Measurements from ENCODE around the gene CHRNB2. TPM values are rescaled to one million over a fixed set of nuclear protein-coding genes. Genes with fewer than 3 reads are reported as not detected.

The CHRNB2 gene
- total and polyA plus RNA-seq, 9 of the 15 experiments (the other 6 are each of a cell fraction or from before 2014, with no cell fraction given) = 0.01 TPM; not detected in 8

DNA sequence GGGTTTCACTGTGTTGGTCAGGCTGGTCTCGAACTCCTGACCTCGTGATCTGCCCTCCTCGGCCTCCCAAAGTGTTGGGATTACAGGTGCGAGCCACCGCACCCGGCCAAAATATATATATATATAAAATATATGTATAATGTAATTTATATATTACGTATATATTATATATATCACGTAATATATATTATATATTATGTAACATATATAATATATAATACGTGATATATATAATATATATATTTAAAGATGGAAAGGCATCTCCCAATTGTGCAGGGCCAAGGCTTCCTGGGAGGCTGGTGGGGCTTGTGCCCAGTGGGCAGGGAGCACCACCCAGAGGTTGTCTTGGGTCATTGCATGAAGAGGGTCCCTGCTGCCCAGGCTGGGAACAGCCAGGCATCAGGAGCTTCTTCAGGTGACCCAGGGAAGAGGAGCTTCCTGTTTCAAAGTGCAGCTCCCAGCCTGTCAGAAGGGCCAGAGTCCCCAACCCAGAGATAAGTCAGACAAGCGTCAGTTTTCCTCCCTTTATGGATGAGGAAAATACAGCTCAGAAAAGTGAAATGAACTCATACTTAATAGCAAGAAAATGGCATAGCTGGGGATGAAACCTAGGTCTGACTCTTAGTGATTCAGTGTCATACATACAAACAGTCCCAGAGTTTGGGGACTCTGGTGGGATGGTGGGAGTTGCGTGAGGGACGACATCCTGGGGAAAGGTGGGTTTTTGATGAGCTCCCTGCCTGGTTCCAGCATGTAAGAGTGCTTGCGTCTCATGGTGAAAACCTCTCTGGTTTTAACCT, 21.1 kb upstream of the CHRNB2 start (continued):
- TF ChIP-seq MYBL2 (IDR thresholded peaks at IDR 0.05; ENCODE audit: low read depth) = no peak
- TF ChIP-seq MYBL2 (CRISPR knock-in tag; IDR thresholded peaks at IDR 0.05; ENCODE audit: borderline replicate concordance) = no peak
- 0 out of 2 replicates have a peak, but pooled peaks have one; percentile 16 for TF ChIP-seq RB1 (IDR thresholded peaks at IDR 0.05; ENCODE audit: low read depth)
- TF ChIP-seq, protein P1, sequence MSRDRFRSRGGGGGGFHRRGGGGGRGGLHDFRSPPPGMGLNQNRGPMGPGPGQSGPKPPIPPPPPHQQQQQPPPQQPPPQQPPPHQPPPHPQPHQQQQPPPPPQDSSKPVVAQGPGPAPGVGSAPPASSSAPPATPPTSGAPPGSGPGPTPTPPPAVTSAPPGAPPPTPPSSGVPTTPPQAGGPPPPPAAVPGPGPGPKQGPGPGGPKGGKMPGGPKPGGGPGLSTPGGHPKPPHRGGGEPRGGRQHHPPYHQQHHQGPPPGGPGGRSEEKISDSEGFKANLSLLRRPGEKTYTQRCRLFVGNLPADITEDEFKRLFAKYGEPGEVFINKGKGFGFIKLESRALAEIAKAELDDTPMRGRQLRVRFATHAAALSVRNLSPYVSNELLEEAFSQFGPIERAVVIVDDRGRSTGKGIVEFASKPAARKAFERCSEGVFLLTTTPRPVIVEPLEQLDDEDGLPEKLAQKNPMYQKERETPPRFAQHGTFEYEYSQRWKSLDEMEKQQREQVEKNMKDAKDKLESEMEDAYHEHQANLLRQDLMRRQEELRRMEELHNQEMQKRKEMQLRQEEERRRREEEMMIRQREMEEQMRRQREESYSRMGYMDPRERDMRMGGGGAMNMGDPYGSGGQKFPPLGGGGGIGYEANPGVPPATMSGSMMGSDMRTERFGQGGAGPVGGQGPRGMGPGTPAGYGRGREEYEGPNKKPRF (IDR thresholded peaks at IDR 0.05; ENCODE audit: low read depth, low read length) = no peak
- TF ChIP-seq HNRNPUL1 (IDR thresholded peaks at IDR 0.05; ENCODE audit: low read length) = no peak
- 0 out of 2 replicates have a peak, but pooled peaks have one; percentile 6 for TF ChIP-seq JUND (IDR thresholded peaks at IDR 0.05; ENCODE audit: borderline replicate concordance, low read depth, low read length)
- no peak for TF ChIP-seq JUND (tag; IDR thresholded peaks at IDR 0.05; ENCODE audit: borderline replicate concordance, low read depth, low read length)
- peak; percentile 83 for TF ChIP-seq SMC3 (conservative IDR thresholded peaks at IDR 0.05; ENCODE audit: insufficient read depth, low read depth, low read length)
- no peak for TF ChIP-seq FOXK2 (conservative IDR thresholded peaks at IDR 0.05 in 1 of 2, IDR thresholded peaks at IDR 0.05 in 1 of 2; ENCODE audit: low read depth in 2 of 2)
- no peak for TF ChIP-seq ZNF253 (CRISPR knock-in tag; conservative IDR thresholded peaks at IDR 0.05)
- peak; percentile 31; the same call in 1 of the 2 replicates for TF ChIP-seq CTBP1 (IDR thresholded peaks at IDR 0.05; ENCODE audit: borderline replicate concordance)
- no peak for TF ChIP-seq ZNF384 (IDR thresholded peaks at IDR 0.05; ENCODE audit: low read depth, low read length)
- peak; percentile 28; the same call in 1 of the 2 replicates for TF ChIP-seq STAG1 (CRISPR knock-in tag; IDR thresholded peaks at IDR 0.05; ENCODE audit: borderline replicate concordance)
- TF ChIP-seq, protein P2, sequence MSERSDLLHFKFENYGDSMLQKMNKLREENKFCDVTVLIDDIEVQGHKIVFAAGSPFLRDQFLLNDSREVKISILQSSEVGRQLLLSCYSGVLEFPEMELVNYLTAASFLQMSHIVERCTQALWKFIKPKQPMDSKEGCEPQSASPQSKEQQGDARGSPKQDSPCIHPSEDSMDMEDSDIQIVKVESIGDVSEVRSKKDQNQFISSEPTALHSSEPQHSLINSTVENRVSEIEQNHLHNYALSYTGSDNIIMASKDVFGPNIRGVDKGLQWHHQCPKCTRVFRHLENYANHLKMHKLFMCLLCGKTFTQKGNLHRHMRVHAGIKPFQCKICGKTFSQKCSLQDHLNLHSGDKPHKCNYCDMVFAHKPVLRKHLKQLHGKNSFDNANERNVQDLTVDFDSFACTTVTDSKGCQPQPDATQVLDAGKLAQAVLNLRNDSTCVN (CRISPR knock-in tag; IDR thresholded peaks at IDR 0.05) = no peak
- TF ChIP-seq ZNF324 (CRISPR knock-in tag; IDR thresholded peaks at IDR 0.05) = no peak
- no peak for TF ChIP-seq WHSC1 (IDR thresholded peaks at IDR 0.05; ENCODE audit: low read length)
- TF ChIP-seq RBM39 (optimal IDR thresholded peaks at IDR 0.05; ENCODE audit: low read depth, low read length) = no peak
- TF ChIP-seq GTF2E2 (tag; IDR thresholded peaks at IDR 0.05) = no peak
- TF ChIP-seq ZSCAN32 (CRISPR knock-in tag; IDR thresholded peaks at IDR 0.05) = no peak
